K562 (cell line): ENCODE measurements around the gene KCNQ4. TPM values are rescaled to one million over a fixed set of nuclear protein-coding genes. Genes with fewer than 3 reads are reported as not detected.
A peak's percentile ranks its signal among the peaks of the same experiment; 100 is the strongest.

Experiments
- ATAC-seq: fragments of 200-7000 bp; cut with Tn5 transposase; 3 replicates; pipeline ENCODE4 v1.9.1; 2020; ENCODE audit warnings: moderate library complexity
- BruUV-seq: library from RNA; stranded (reverse); fragments of 400-500 nt; replicated peaks from 2 replicates; lab custom pipeline; 2021; lab: Mats Ljungman, UMichigan
- CTCF ChIA-PET: fragments of 300-600 bp; formaldehyde crosslinking; extraction: SDS; loops from one replicate; lab custom pipeline; 2021; ENCODE audit warnings: low intra/inter-chr PET ratio; lab: Yijun Ruan, JAX
- POLR2A ChIA-PET: fragments of 300-600, 350-650 bp; sonication (Branson Sonifier 250); formaldehyde crosslinking; extraction: SDS; loops from one replicate; lab custom pipeline; 2021; ENCODE audit warnings: antibody characterized with exemption, inconsistent platforms; lab: Yijun Ruan, JAX
- DNase-seq, 4 experiments: peaks; one replicate each; pipeline versions ENCODE4 v3.0.0 to v3.0.0-alpha.2; 2011 to 2018; ENCODE audit warnings: low spot score in 3 of 4, mixed read lengths in 3 of 4; ENCODE audit errors: extremely low read depth in 1 of 4
- FAIRE-seq: peaks from 2 replicates; lab custom pipeline; 2011; peaks lifted over from hg19 to GRCh38; lab: Jason Lieb, UNC
- H2AFZ ChIP-seq: 2 replicates; pipeline ENCODE4 v1.6.0; 2011; ENCODE audit warnings: low read depth, low read length, control low read depth, inconsistent platforms
- H3K27ac ChIP-seq: fragments of 200-600 bp; 3 replicates; pipeline ENCODE4 v1.8.0; 2011; ENCODE audit warnings: low read depth, mild to moderate bottlenecking, control low read depth, inconsistent platforms, low read length, moderate library complexity, mixed read lengths; ENCODE audit errors: extremely low read depth
- H3K27me3 ChIP-seq, 2 experiments: fragments of 300-600 bp in 1 of 2; 2 replicates in 1 of 2; 3 replicates in 1 of 2; pipeline versions ENCODE4 v1.6.0 to v1.8.0; 2011; ENCODE audit warnings: inconsistent platforms in 2 of 2, low read length in 2 of 2, mild to moderate bottlenecking in 1 of 2, mixed read lengths in 1 of 2, moderate library complexity in 1 of 2; ENCODE audit not compliant: control insufficient read depth in 2 of 2, insufficient read depth in 2 of 2
- H3K36me3 ChIP-seq: fragments of 300-600 bp; 3 replicates; pipeline ENCODE4 v1.8.0; 2011; ENCODE audit warnings: mild to moderate bottlenecking, low read length, inconsistent platforms; ENCODE audit not compliant: control insufficient read depth, insufficient read depth
- H3K4me1 ChIP-seq, 2 experiments: fragments of 200-600 bp in 1 of 2; replicated peaks in 1 of 2; 2 replicates in 1 of 2; 3 replicates in 1 of 2; pipeline versions ENCODE4 v1.5.1 to v1.8.0; 2011; ENCODE audit warnings: inconsistent platforms in 2 of 2, low read length in 2 of 2, mild to moderate bottlenecking in 1 of 2, mixed read lengths in 1 of 2, moderate library complexity in 1 of 2; ENCODE audit not compliant: control insufficient read depth in 2 of 2, insufficient read depth in 2 of 2
- H3K4me2 ChIP-seq: 2 replicates; pipeline ENCODE4 v1.6.1; 2011; ENCODE audit warnings: low read length, control low read depth, inconsistent platforms, mixed read lengths; ENCODE audit not compliant: insufficient read depth
- H3K4me3 ChIP-seq: fragments of 200-600 bp; sonication (generic), shearing (Covaris generic); 2 replicates; pipeline ENCODE4 v1.5.1; 2016; ENCODE audit warnings: control low read depth, inconsistent platforms
- H3K79me2 ChIP-seq: fragments of 200-600 bp; 3 replicates; pipeline ENCODE4 v1.8.0; 2011; ENCODE audit warnings: low read length, inconsistent platforms; ENCODE audit not compliant: control insufficient read depth, insufficient read depth
- H3K9ac ChIP-seq, 2 experiments: 2 replicates each; pipeline versions ENCODE4 v1.6.0 to v1.6.1; 2011; ENCODE audit warnings: low read depth in 2 of 2, low read length in 2 of 2, control low read depth in 1 of 2, inconsistent platforms in 1 of 2, mild to moderate bottlenecking in 1 of 2, mixed read lengths in 1 of 2; ENCODE audit not compliant: insufficient read depth in 1 of 2
- H3K9me1 ChIP-seq: one replicate; pipeline ENCODE4 v1.6.0; 2011; ENCODE audit warnings: inconsistent platforms, mild to moderate bottlenecking, low read length, moderate library complexity; ENCODE audit not compliant: control insufficient read depth, insufficient read depth
- H3K9me3 ChIP-seq: replicated peaks from 2 replicates; pipeline ENCODE4 v1.5.1; 2011; ENCODE audit warnings: low read depth, low read length, inconsistent platforms; ENCODE audit not compliant: control insufficient read depth, insufficient read depth
- H4K20me1 ChIP-seq: replicated peaks from 2 replicates; pipeline ENCODE4 v1.6.1; 2011; ENCODE audit warnings: low read length, inconsistent platforms, mixed read lengths; ENCODE audit not compliant: control insufficient read depth, insufficient read depth
- ATF1 ChIP-seq, 2 experiments: fragments of 450-650 bp in 1 of 2; IDR thresholded peaks; 2 replicates each; pipeline ENCODE4 v1.6.1; 2016; ENCODE audit warnings: missing compliant biosample characterization in 1 of 2, missing genetic modification characterization in 1 of 2
- ATF3 ChIP-seq, 2 experiments: fragments of 450-650 bp in 1 of 2; sonication (generic) in 1 of 2; formaldehyde crosslinking in 1 of 2; IDR thresholded peaks in 1 of 2; conservative IDR thresholded peaks in 1 of 2; 2 replicates each; pipeline versions ENCODE4 v1.6.1 to v1.8.1; 2016 to 2023; ENCODE audit warnings: mild to moderate bottlenecking in 2 of 2, moderate library complexity in 2 of 2, inconsistent platforms in 1 of 2, missing genetic modification reagents in 1 of 2
- CBX2 ChIP-seq: fragments of 200-600 bp; sonication (generic); IDR thresholded peaks from one replicate; pipeline ENCODE4 v1.6.1; 2012; ENCODE audit warnings: mild to moderate bottlenecking, low read length, inconsistent platforms; ENCODE audit not compliant: insufficient read depth, poor library complexity, severe bottlenecking
- CCNT2 ChIP-seq: IDR thresholded peaks from 2 replicates; pipeline ENCODE4 v1.6.1; 2011; ENCODE audit warnings: borderline replicate concordance, low read depth, mild to moderate bottlenecking, moderate library complexity, mixed read lengths, low read length; ENCODE audit not compliant: insufficient read length; ENCODE audit errors: extremely low read depth
- CHAMP1 ChIP-seq: fragments of 450-650 bp; IDR thresholded peaks from 2 replicates; pipeline ENCODE4 v1.6.1; 2016; ENCODE audit warnings: mild to moderate bottlenecking
- CREM ChIP-seq: IDR thresholded peaks from 2 replicates; pipeline ENCODE4 v1.6.1; 2014; ENCODE audit warnings: antibody characterized with exemption, low read depth
- ETS1 ChIP-seq: conservative IDR thresholded peaks from 2 replicates; pipeline ENCODE4 v1.6.1; 2011; ENCODE audit warnings: low read depth, mild to moderate bottlenecking, low read length; ENCODE audit not compliant: control insufficient read depth
- MYBL2 ChIP-seq, 2 experiments: fragments of 450-650 bp in 1 of 2; sonication (generic) in 1 of 2; formaldehyde crosslinking in 1 of 2; IDR thresholded peaks; 2 replicates each; pipeline versions ENCODE4 v1.6.1 to v1.8.1; 2017 to 2022; ENCODE audit warnings: borderline replicate concordance in 1 of 2, inconsistent platforms in 1 of 2, low read depth in 1 of 2, mild to moderate bottlenecking in 1 of 2, missing genetic modification reagents in 1 of 2, moderate library complexity in 1 of 2
- NEUROD1 ChIP-seq: fragments of 150-350 bp; IDR thresholded peaks from 2 replicates; pipeline ENCODE4 v1.6.1; 2014; ENCODE audit warnings: borderline replicate concordance, low read length, low read depth; ENCODE audit not compliant: partially characterized antibody
- NFIC ChIP-seq: fragments of 450-650 bp; IDR thresholded peaks from 2 replicates; pipeline ENCODE4 v1.6.1; 2017; ENCODE audit warnings: mild to moderate bottlenecking, inconsistent platforms
- RFX1 ChIP-seq: fragments of 450-650 bp; IDR thresholded peaks from 2 replicates; pipeline ENCODE4 v1.6.1; 2016; ENCODE audit warnings: mild to moderate bottlenecking, moderate library complexity
- WGBS: fragments of 100-300 bp; shearing (Covaris generic); methylation state at CpG from one replicate; pipeline ENCODE4 v1.1.6; 2016; ENCODE audit warnings: low coverage, mixed read lengths; ENCODE audit not compliant: insufficient coverage; ENCODE audit errors: missing lambda C conversion rate; 5-methylcytosine and 5-hydroxymethylcytosine counted together
- in situ Hi-C: fragments of 300-500 bp; cut with MboI; formaldehyde crosslinking; loops from 4 replicates; pipeline ENCODE4 v1.15.0; 2018; ENCODE audit warnings: inconsistent platforms, mixed read lengths
- intact Hi-C: fragments of 100-400 bp; cut with micrococcal nuclease; formaldehyde crosslinking; loops from 2 replicates; pipeline ENCODE4 v1.14.2; 2022
- polyA plus RNA-seq, 8 experiments: library from polyadenylated mRNA; depleted of rRNA in 4 of 8; stranded (reverse) in 5 of 8; unstranded in 3 of 8; fragments of >200 nt; fragmentation: Nextera tagmentation in 2 of 8; fragmentation: Illumina TruSeq in 1 of 8; extraction: Ambion mirVana in 2 of 8; extraction: Trizol in 1 of 8; gene quantifications; 2 replicates each; pipeline versions ENCODE4 v1.2.1 to v1.2.3, GENCODE V29; 2011 to 2014; ENCODE audit warnings: inconsistent platforms in 1 of 8, missing spikeins in 1 of 8
- total RNA-seq, 7 experiments: library from RNA; depleted of rRNA in 6 of 7; stranded (reverse); fragments of >200 nt in 6 of 7; fragmentation: Illumina TruSeq in 2 of 7; extraction: Trizol in 2 of 7; gene quantifications; 2 replicates each; pipeline versions ENCODE4 v1.2.1 to v1.2.3, GENCODE V29; 2011 to 2021; ENCODE audit warnings: low replicate concordance in 1 of 7

KCNQ4 gene
- total and polyA plus RNA-seq, 9 of the 15 experiments (the other 6 are each of a cell fraction or from before 2014, with no cell fraction given): 0.07 to 4.1 (median 0.79) TPM

GRCh38 chr1:40856656-40857302 is 73.2 kb downstream of the KCNQ4 start:
- no peak for TF ChIP-seq MYBL2 (IDR thresholded peaks at IDR 0.05; ENCODE audit: low read depth)
- no peak for TF ChIP-seq MYBL2 (CRISPR knock-in tag; IDR thresholded peaks at IDR 0.05; ENCODE audit: borderline replicate concordance)
- TF ChIP-seq CREM: 0 out of 2 replicates have a peak, but pooled peaks have one; percentile 14
- TF ChIP-seq CHAMP1: no peak
- TF ChIP-seq NFIC: no peak
- TF ChIP-seq CCNT2: no peak
- no peak for TF ChIP-seq RFX1
- peak; percentile 42; the same call in 1 of the 2 replicates for TF ChIP-seq ATF3 (IDR thresholded peaks at IDR 0.05)
- no peak for TF ChIP-seq ATF3 (CRISPR knock-in tag; conservative IDR thresholded peaks at IDR 0.05)
- TF ChIP-seq NEUROD1: no peak
- TF ChIP-seq ETS1: no peak
- no peak for TF ChIP-seq ATF1 (CRISPR knock-in tag; IDR thresholded peaks at IDR 0.05)
- TF ChIP-seq ATF1 (tag; IDR thresholded peaks at IDR 0.05): peak; percentile 78
- TF ChIP-seq CBX2: no peak
- TF ChIP-seq, all 486 proteins: peak for 3
- no peak for DNase-seq
- CTCF ChIA-PET: interaction anchor here (0.7 kb wide), 1 partner anchor 78 kb away, joined by 4 read pairs; no protein-coding TSS in a partner anchor

More at GRCh38 chr1:40856656-40857302, 73.2 kb downstream of the KCNQ4 start:
- H3K4me1 ChIP-seq: peaks cover 0 to 12% of the 10 kb centered on the region in 2 experiments; a peak in 3 of 5 replicates
- no peaks in the 10 kb centered on the region for H3K36me3 ChIP-seq
- no peak overlapping the region for H3K9ac ChIP-seq
- WGBS: 19% methylated on average over 9 of the region's 9 CpGs
- H3K9me3 ChIP-seq: no peaks in the 10 kb centered on the region
- intact Hi-C loops: no loop called here
- H3K27ac ChIP-seq: no peak overlapping the region
- no peaks in the 10 kb centered on the region for H3K9me1 ChIP-seq
- BruUV-seq: no TSS peak
- in situ Hi-C loops: loop anchor here (5.0 kb wide), 1 partner anchor 96 kb away; no protein-coding TSS in a partner anchor
- ATAC-seq (no peak), FAIRE-seq (no peak)
- H2AFZ ChIP-seq: no peak overlapping the region
- no peaks in the 10 kb centered on the region for H3K79me2 ChIP-seq
- H3K4me2 ChIP-seq: no peak overlapping the region
- H4K20me1 ChIP-seq: no peaks in the 10 kb centered on the region
- POLR2A ChIA-PET: interaction anchor here (0.6 to 0.9 kb wide), 2 partner anchors 65 to 166 kb away, joined by 3 to 4 read pairs; partner anchors contain the start of gene NFYC
- no peak overlapping the region for H3K4me3 ChIP-seq
- H3K27me3 ChIP-seq: peaks cover 0 to 2% of the 10 kb centered on the region in 2 experiments; a peak in 1 of 5 replicates
